HEK293 (cell line): ENCODE results near the gene AKT3.
A peak's percentile ranks its signal among the peaks of the same experiment; 100 is the strongest.

Experiments
- CTCF ChIP-seq: fragments of 450-650 bp; formaldehyde crosslinking; IDR thresholded peaks from 2 replicates; pipeline ENCODE4 v1.5.1; 2016; ENCODE audit warnings: missing biosample characterization, missing genetic modification characterization
- ELK4 ChIP-seq: IDR thresholded peaks from 2 replicates; pipeline ENCODE4 v1.6.1; 2011; ENCODE audit warnings: mild to moderate bottlenecking, low read depth, low read length, borderline replicate concordance
- FEZF1 ChIP-seq: fragments of 450-650 bp; formaldehyde crosslinking; IDR thresholded peaks from 2 replicates; pipeline ENCODE4 v1.5.1; 2016; ENCODE audit warnings: missing biosample characterization, missing genetic modification characterization
- OSR2 ChIP-seq: fragments of 450-650 bp; formaldehyde crosslinking; IDR thresholded peaks from 2 replicates; pipeline ENCODE4 v1.5.1; 2016; ENCODE audit warnings: missing biosample characterization, missing genetic modification characterization
- PATZ1 ChIP-seq: fragments of 450-650 bp; formaldehyde crosslinking; IDR thresholded peaks from 2 replicates; pipeline ENCODE4 v1.5.1; 2016; ENCODE audit warnings: missing biosample characterization, missing genetic modification characterization
- PRDM4 ChIP-seq: fragments of 450-650 bp; formaldehyde crosslinking; IDR thresholded peaks from 2 replicates; pipeline ENCODE4 v1.5.1; 2017; ENCODE audit warnings: missing biosample characterization, missing genetic modification characterization
- REPIN1 ChIP-seq: fragments of 450-650 bp; formaldehyde crosslinking; IDR thresholded peaks from 2 replicates; pipeline ENCODE4 v1.5.1; 2017; ENCODE audit warnings: missing biosample characterization, missing genetic modification characterization, low read depth
- SP7 ChIP-seq: fragments of 450-650 bp; formaldehyde crosslinking; IDR thresholded peaks from 2 replicates; pipeline ENCODE4 v1.5.1; 2016; ENCODE audit warnings: missing biosample characterization, missing genetic modification characterization
- ZBTB10 ChIP-seq: fragments of 450-650 bp; formaldehyde crosslinking; IDR thresholded peaks from 2 replicates; pipeline ENCODE4 v1.5.1; 2016; ENCODE audit warnings: missing biosample characterization, missing genetic modification characterization
- ZBTB44 ChIP-seq: fragments of 450-650 bp; IDR thresholded peaks from 2 replicates; pipeline ENCODE4 v1.5.1; 2018; ENCODE audit warnings: missing biosample characterization, mild to moderate bottlenecking, missing genetic modification characterization
- ZEB2 ChIP-seq: fragments of 450-650 bp; formaldehyde crosslinking; IDR thresholded peaks from 2 replicates; pipeline ENCODE4 v1.5.1; 2016; ENCODE audit warnings: missing biosample characterization, missing genetic modification characterization
- ZNF266 ChIP-seq: fragments of 450-650 bp; formaldehyde crosslinking; IDR thresholded peaks from 2 replicates; pipeline ENCODE4 v1.5.1; 2016; ENCODE audit warnings: missing biosample characterization, missing genetic modification characterization, low read depth
- ZNF391 ChIP-seq: fragments of 450-650 bp; formaldehyde crosslinking; IDR thresholded peaks from 2 replicates; pipeline ENCODE4 v1.5.1; 2016; ENCODE audit warnings: low read depth, missing biosample characterization, missing genetic modification characterization, borderline replicate concordance
- ZNF449 ChIP-seq: fragments of 450-650 bp; formaldehyde crosslinking; IDR thresholded peaks from 2 replicates; pipeline ENCODE4 v1.5.1; 2017; ENCODE audit warnings: missing biosample characterization, mild to moderate bottlenecking, missing genetic modification characterization, moderate library complexity
- ZNF544 ChIP-seq: fragments of 450-650 bp; formaldehyde crosslinking; IDR thresholded peaks from 2 replicates; pipeline ENCODE4 v1.5.0; 2017; ENCODE audit warnings: missing biosample characterization, missing genetic modification characterization
- ZNF548 ChIP-seq: fragments of 450-650 bp; formaldehyde crosslinking; IDR thresholded peaks from 2 replicates; pipeline ENCODE4 v1.5.1; 2016; ENCODE audit warnings: missing biosample characterization, missing genetic modification characterization
- ZNF558 ChIP-seq: fragments of 450-650 bp; formaldehyde crosslinking; IDR thresholded peaks from 2 replicates; pipeline ENCODE4 v1.5.1; 2016; ENCODE audit warnings: missing biosample characterization, missing genetic modification characterization
- ZNF600 ChIP-seq: fragments of 450-650 bp; formaldehyde crosslinking; IDR thresholded peaks from 2 replicates; pipeline ENCODE4 v1.5.1; 2016; ENCODE audit warnings: missing biosample characterization, missing genetic modification characterization
- ZNF843 ChIP-seq: fragments of 450-650 bp; formaldehyde crosslinking; IDR thresholded peaks from 2 replicates; pipeline ENCODE4 v1.5.1; 2016; ENCODE audit warnings: missing biosample characterization, missing genetic modification characterization
- ZSCAN30 ChIP-seq: fragments of 450-650 bp; IDR thresholded peaks from 2 replicates; pipeline ENCODE4 v1.5.1; 2018; ENCODE audit warnings: missing biosample characterization, mild to moderate bottlenecking, missing genetic modification characterization, moderate library complexity
- ZXDB ChIP-seq: fragments of 450-650 bp; formaldehyde crosslinking; IDR thresholded peaks from 2 replicates; pipeline ENCODE4 v1.5.1; 2016; ENCODE audit warnings: missing biosample characterization, missing genetic modification characterization

The AKT3 gene

GRCh38 chr1:243850452-243851256 lies 611 bp upstream of the AKT3 start (continued):
- peak; percentile 80 for TF ChIP-seq ZBTB10 (tag by site-specific recombination)
- no peak for TF ChIP-seq ZNF544 (tag by site-specific recombination)
- TF ChIP-seq ZNF266 (tag by site-specific recombination): no peak
- TF ChIP-seq REPIN1 (tag by site-specific recombination): no peak
- TF ChIP-seq SP7 (tag by site-specific recombination): peak; percentile 44
- TF ChIP-seq ZEB2 (tag by site-specific recombination): peak; percentile 54
- TF ChIP-seq PATZ1 (tag by site-specific recombination): peak; percentile 94
- TF ChIP-seq ZNF843 (tag by site-specific recombination): peak; percentile 48
- TF ChIP-seq ZNF600 (tag by site-specific recombination): peak; percentile 97
- TF ChIP-seq PRDM4: no peak
- TF ChIP-seq CTCF: no peak
- TF ChIP-seq ZXDB (tag by site-specific recombination): peak; percentile 87
- TF ChIP-seq OSR2 (tag by site-specific recombination): peak; percentile 32; the same call in 1 of the 2 replicates
- TF ChIP-seq ZNF548 (tag by site-specific recombination): no peak
- TF ChIP-seq ZNF391 (tag by site-specific recombination): no peak
- TF ChIP-seq ZSCAN30 (tag by site-specific recombination): peak; percentile 84
- TF ChIP-seq FEZF1: no peak
- no peak for TF ChIP-seq ELK4
- no peak for TF ChIP-seq ZNF449 (tag by site-specific recombination)
- no peak for TF ChIP-seq ZNF558
- TF ChIP-seq ZBTB44 (tag by site-specific recombination): peak; percentile 16; the same call in 1 of the 2 replicates
